GM18507 (cell line): Measurements from ENCODE around the gene CAV1.

Experiments used
- DNase-seq: peaks from one replicate; pipeline ENCODE4 v3.0.0; 2011; ENCODE audit warnings: low read depth; ENCODE audit not compliant: insufficient read length; ENCODE audit errors: extremely low spot score
- FAIRE-seq: peaks from 2 replicates; lab custom pipeline; 2011; peaks lifted over from hg19 to GRCh38; lab: Jason Lieb, UNC

Gene CAV1

DNA sequence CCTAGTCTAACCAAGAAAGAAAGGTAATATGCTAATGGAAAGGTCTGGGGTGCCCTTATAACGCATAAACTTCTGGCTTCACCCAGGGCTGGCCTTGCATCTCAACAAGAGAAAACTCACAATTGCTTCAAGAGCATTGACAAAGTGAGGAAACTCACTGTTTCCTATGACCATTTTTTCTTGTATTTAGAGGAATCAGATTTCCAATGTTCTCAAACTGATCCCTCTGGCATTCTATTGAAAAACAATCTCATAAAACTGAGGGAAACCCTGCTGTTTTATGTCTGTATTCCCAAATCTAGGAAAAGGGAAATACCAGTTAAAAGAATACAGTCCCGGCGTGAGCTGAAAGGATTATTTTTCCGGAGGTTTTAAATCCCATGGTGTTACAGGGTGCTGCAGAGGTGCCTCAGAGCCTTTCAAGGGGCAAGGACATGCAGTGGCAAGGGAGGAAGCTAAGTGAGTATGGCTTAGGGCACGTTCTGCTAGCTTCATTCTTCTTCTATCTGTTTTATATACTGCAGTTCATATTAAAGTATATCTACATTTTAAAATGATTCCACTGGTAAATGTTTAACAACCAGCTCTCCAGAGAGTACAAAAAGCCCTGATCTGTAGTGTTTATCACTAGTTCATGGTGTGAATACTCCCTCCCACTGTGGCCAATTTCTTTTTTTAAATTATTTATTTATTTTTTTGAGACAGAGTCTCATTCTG lies 68.7 kb downstream of the CAV1 start:
- DNase-seq (no peak), FAIRE-seq (no peak)

DNA sequence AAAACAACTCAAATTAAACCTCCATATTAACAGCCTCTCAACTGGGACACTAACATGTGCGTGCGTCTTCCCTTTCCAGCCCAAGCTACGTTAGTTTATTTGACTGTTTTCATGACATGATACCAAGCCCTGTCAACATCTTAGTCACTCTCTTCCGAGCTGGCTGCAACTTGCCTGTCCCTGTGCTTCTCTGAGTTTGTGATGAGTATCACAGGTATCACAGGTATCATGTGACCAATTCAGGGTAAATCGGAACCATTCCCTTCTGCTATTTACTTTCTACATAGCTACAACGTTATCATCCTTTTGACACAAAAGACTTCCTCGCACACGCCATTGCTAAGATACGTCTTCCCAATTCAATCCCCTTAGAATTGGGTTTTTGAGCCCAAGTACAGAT lies 70.2 kb downstream of the CAV1 start:
- no peak for FAIRE-seq
- no peak for DNase-seq

DNA sequence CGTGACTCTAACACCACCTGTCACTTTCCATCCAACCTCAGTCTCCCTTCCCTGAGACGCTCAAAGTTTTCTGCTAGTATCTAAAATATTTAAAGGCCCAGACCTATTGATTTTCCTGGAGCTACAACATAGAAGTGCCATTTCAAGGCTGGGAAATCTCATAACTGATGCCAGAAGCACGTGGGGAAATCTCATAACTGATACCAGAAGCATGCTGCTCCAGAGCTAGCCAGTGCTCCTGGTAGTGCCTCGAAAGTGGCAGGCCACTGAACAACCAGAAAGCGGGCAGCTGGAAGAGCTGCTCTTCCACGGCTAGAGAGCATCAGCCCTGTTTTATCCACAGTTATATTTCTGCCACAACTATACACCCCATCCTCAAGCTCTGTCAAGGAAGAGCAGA lies 72.5 kb downstream of the CAV1 start:
- DNase-seq (no peak), FAIRE-seq (no peak)

DNA sequence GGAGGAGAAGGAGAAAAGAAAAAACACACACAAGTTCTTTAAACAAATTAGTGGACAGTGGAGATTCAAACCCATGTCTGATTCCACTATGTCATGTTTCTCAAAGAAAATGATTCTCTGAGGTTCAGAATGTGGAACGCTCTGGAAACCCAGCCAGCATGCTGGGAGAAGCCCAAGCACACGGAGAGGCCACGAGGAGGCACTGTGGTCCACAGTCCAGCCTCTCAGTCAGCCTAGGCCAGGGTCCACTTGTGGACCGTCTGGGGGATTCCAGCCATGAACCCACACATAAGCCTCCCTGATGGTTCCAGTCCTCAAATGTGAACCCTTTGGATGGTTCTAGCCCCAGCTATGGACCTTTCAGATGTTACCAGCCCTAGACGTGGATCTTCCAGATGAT lies 73.4 kb downstream of the CAV1 start:
- no peak for FAIRE-seq
- DNase-seq: no peak

DNA sequence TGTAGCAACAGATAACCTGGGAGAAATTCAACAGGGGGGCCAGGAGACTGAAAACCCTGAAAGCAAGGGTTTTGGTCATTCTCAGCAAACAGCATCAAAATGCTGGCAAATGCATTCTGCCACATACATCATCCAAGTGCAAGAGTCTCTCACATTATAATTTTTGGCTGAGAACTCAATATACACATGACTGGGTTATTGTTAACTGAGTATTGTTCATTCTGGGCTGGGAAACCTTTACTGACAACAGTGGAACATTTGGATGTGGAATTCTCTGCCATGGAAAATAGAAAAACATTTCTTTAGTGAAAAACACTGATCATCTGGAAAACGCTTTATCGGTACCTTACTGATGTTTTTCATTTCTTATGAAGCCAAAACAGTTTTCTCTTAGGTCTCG lies 74.0 kb downstream of the CAV1 start:
- DNase-seq (no peak), FAIRE-seq (no peak)

DNA sequence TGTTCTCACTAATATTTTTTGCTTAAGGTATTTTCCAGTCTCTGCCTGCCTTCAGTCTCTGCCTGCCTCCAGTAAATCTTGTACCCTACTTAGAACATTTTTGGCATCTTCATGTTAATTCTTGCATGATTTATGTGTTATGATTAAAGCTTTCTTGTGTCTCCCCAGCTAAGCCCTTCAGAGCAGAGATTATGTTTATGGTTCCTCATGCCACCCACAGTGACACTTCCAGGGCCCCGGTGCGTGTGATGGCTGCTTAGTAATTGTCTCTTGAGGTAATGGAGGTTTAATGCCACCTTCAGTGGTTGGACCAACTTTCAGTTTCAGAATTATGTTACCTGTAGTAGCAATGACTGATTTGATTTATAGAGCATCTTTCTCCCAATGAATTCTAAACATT lies 76.6 kb downstream of the CAV1 start:
- FAIRE-seq (no peak), DNase-seq (no peak)

DNA sequence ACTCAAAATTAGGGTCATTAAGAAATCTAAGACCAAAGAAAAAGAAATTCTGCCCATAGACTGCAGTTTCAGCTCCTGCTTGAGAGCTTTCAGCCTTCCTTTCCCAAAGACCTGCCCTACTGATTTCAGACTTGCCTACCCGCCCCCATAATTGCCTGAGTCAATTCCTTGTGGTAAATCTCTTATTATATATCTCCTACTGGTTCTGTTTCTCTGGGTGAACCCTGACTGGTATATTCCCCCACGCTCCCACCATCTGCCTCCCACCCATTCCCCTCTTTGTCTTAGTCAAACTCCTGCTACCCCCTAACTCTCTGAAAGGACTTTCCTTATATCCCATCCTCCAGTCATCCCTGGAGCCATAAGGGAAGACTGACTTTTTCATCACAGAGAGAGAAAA lies 82.5 kb downstream of the CAV1 start:
- DNase-seq: no peak
- no peak for FAIRE-seq

DNA sequence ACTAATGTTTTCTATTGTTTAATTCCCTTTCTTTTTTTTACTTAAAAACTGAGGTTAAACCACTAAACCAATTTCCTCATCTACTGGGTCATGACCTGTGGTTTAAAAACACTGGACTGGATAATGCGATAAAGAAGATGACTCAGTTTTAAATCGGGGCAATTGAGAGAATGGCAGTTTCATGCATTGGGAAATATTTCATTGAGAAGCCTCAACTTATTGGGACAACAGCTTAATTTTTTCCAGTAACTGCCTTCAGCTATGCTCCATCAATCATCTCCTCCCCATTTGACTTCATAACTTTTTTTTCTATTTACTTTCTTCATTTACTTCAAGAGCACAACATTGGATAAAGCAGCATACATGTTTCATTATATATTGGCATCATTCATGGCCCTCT lies 85.4 kb downstream of the CAV1 start:
- FAIRE-seq (no peak), DNase-seq (no peak)

DNA sequence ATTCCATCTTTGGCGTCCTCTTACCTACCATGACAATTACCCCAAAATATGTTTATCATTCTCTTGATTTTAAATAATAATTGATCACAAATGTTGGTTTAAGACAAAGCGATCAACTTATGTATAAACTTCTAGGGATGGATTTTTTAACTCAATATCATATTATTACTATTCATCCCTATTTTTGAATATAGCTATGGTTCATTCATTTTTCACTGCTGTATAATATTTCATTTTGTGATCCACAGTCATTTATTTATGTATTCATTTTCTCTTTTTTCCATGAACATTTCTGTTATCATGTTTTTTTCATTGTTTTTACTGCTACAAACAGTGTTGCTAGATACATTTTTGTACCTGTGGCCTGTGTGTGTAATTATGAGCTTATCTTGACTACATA lies 85.9 kb downstream of the CAV1 start:
- FAIRE-seq: no peak

More for the DNA sequence above, 85.9 kb downstream of the CAV1 start:
- no peak for DNase-seq
